Type B pancreatic cell (in vitro differentiated cells): ENCODE measurements around the gene LIMS1. TPM values are rescaled to one million over a fixed set of nuclear protein-coding genes. Genes with fewer than 3 reads are reported as not detected.

ENCODE experiments used
- DNase-seq: peaks from one replicate; pipeline ENCODE4 v3.0.0; 2021; ENCODE audit warnings: mixed read lengths; ENCODE audit not compliant: unreplicated experiment; ENCODE audit errors: extremely low spot score
- H3K27ac Mint-ChIP-seq: 2 replicates; pipeline ENCODE4 v1.8.0; 2021; ENCODE audit warnings: mild to moderate bottlenecking, mixed read lengths
- H3K27me3 Mint-ChIP-seq: 2 replicates; pipeline ENCODE4 v1.8.0; 2021; ENCODE audit warnings: mixed read lengths
- H3K36me3 Mint-ChIP-seq: 2 replicates; pipeline ENCODE4 v1.8.0; 2021; ENCODE audit warnings: mixed read lengths
- H3K4me1 Mint-ChIP-seq: one replicate; pipeline ENCODE4 v1.8.0; 2021; ENCODE audit warnings: mixed read lengths; ENCODE audit not compliant: unreplicated experiment
- H3K4me3 Mint-ChIP-seq: 2 replicates; pipeline ENCODE4 v1.8.0; 2021; ENCODE audit warnings: mild to moderate bottlenecking, mixed read lengths
- H3K9me3 Mint-ChIP-seq: 2 replicates; pipeline ENCODE4 v1.8.0; 2021; ENCODE audit warnings: mixed read lengths
- CTCF ChIP-seq: fragments of 200-600 bp; sonication (generic); conservative IDR thresholded peaks from 2 replicates; pipeline ENCODE4 v1.5.0; 2021; ENCODE audit warnings: antibody characterized with exemption, mild to moderate bottlenecking
- total RNA-seq: library from RNA; stranded (reverse); gene quantifications from 2 replicates; pipeline ENCODE4 v1.2.1, GENCODE V29; 2021; ENCODE audit warnings: low replicate concordance

Gene LIMS1
- total RNA-seq, 1 donor from 2014 or later, result 43.5 TPM

DNA sequence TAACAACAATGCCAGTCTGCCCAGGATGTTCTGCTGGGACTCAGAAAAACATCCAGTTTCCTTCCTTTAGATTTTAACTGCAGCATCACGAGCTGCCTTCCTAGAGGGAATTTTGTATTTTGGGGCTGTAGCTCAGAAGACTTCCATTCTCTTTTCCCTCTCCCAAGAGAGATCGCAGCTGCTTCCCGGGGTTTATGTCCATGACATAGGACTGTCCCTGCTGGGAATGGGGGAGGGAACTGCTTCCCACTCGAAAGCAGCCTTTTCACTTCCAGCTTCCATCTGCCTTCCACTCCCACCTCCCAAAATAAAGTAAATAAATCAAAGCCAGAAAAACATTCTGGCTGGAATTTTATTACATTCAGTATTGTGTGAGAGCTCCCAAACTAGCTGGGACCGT is 52.4 kb downstream of the LIMS1 start:
- no peaks in the 10 kb centered on the region for H3K27me3 Mint-ChIP-seq
- H3K4me1 Mint-ChIP-seq, result peaks cover 39% of the 10 kb centered on the region
- H3K4me3 Mint-ChIP-seq, result no peak overlapping the region
- H3K27ac Mint-ChIP-seq, result no peak overlapping the region
- no peaks in the 10 kb centered on the region for H3K9me3 Mint-ChIP-seq
- DNase-seq, result no peak
- no peak for TF ChIP-seq CTCF
- no peaks in the 10 kb centered on the region for H3K36me3 Mint-ChIP-seq

DNA sequence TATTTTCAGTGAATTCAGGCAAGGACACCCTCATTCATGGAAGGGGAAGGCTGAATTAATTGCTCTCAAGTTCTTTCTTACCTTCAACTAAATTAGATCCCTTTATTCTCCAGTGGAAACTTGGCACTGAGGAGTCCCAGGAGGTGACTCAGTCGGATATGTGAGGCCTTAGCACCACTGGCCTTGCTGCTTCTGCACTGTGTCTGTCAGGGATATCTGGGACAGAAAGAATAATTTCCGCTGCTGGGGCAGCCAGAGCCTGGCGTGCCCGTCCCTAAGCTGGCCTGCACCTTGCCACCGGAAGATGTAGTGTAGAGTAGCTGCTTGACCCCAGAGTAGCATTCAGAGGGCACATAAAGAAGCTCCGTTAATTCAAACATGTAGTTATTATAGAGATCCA is 53.4 kb downstream of the LIMS1 start:
- Mint-ChIP-seq H3K27ac (no peak overlapping the region), H3K27me3 (no peaks in the 10 kb centered on the region), H3K4me3 (no peak overlapping the region), H3K9me3 (no peaks in the 10 kb centered on the region), H3K36me3 (no peaks in the 10 kb centered on the region), H3K4me1 (peaks cover 39% of the 10 kb centered on the region)
- no peak for TF ChIP-seq CTCF
- no peak for DNase-seq

DNA sequence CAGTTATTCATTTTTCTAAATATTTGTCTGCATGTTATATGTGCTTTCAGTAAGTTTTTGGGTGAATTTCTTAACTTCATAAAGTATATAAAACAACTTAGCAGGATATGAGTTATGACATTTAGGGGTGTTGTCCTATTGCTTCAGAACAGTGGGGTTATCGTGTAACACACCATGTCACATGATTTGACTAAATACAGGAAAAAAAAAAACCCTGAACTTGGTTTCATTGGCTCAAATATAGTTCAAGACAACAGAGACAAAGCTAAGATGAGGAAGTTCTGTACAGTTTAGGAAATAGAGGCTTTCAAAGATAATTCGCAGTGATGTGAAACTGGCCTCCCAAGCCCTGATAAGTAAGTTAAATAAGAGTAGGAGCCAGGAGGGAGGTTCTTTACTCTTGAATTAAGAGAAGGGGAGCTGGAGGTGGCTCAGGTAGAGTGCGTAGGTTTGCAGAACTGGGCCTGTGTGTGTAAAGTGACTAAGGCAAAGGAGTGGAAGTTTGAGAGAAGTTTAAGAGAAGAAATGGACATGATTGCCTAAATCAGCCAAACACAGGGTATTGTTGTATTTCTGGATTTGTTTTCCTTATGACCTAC is 53.9 kb downstream of the LIMS1 start:
- Mint-ChIP-seq H3K27me3 (no peaks in the 10 kb centered on the region), H3K9me3 (no peaks in the 10 kb centered on the region), H3K4me3 (no peak overlapping the region), H3K4me1 (peaks cover 43% of the 10 kb centered on the region), H3K27ac (no peak overlapping the region), H3K36me3 (no peaks in the 10 kb centered on the region)
- no peak for TF ChIP-seq CTCF
- no peak for DNase-seq

DNA sequence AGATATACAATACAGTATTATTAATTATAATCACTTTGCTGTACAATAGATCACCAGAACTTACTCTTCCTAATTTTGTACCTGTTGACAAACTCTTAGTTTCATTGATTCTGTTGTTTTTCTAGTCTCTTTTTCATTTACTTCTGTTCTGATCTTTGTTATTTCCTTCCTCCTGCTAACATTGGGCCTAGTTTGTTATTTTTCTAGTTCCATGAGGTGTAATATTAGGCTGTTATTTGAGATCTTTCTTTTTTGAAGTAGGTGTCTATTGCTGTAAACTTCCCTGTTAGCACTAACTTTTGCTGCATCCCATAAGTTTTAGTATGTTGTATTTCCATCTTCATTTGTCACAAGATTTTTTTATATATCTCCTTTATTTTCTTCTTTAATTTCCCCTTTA is 55.1 kb downstream of the LIMS1 start:
- Mint-ChIP-seq H3K4me1 (peaks cover 46% of the 10 kb centered on the region), H3K36me3 (no peaks in the 10 kb centered on the region), H3K4me3 (no peak overlapping the region), H3K27me3 (no peaks in the 10 kb centered on the region), H3K9me3 (no peaks in the 10 kb centered on the region), H3K27ac (no peak overlapping the region)
- TF ChIP-seq CTCF, result no peak
- DNase-seq, result no peak

- H3K4me1 Mint-ChIP-seq, result peaks cover 48% of the 10 kb centered on the region
- H3K9me3 Mint-ChIP-seq, result no peaks in the 10 kb centered on the region
- DNase-seq, result no peak
- no peaks in the 10 kb centered on the region for H3K36me3 Mint-ChIP-seq
- no peak for TF ChIP-seq CTCF
- H3K27me3 Mint-ChIP-seq, result no peaks in the 10 kb centered on the region
- no peak overlapping the region for H3K4me3 Mint-ChIP-seq
- no peak overlapping the region for H3K27ac Mint-ChIP-seq
Observed at GRCh38 chr2:108589781-108590180, 55.5 kb downstream of the LIMS1 start.

DNA sequence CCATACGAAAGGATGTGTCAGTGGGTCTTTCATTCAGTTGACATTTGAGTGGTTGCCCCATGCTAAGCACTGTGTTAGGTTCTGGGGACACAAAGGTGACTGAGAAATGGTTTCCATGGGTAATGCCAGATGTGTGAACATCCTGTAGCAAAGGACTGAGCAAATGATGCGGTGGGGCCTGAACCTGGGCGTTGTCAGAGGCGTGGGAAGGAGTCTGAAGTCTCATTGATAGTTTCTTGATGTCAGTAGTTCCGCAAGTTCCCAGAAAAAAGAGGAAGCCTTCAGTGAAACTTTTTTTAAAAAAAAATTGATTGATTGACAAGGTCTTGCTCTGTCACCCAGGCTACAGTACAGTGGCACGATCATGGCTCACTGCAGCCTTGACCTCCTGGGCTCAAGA is 56.9 kb downstream of the LIMS1 start:
- TF ChIP-seq CTCF, result no peak
- peaks cover 47% of the 10 kb centered on the region for H3K4me1 Mint-ChIP-seq
- H3K9me3 Mint-ChIP-seq, result no peaks in the 10 kb centered on the region
- no peak overlapping the region for H3K4me3 Mint-ChIP-seq
- H3K27me3 Mint-ChIP-seq, result no peaks in the 10 kb centered on the region
- H3K27ac Mint-ChIP-seq, result no peak overlapping the region
- no peaks in the 10 kb centered on the region for H3K36me3 Mint-ChIP-seq
- no peak for DNase-seq
